ENCODE measurements around the gene RHEB.

DNA sequence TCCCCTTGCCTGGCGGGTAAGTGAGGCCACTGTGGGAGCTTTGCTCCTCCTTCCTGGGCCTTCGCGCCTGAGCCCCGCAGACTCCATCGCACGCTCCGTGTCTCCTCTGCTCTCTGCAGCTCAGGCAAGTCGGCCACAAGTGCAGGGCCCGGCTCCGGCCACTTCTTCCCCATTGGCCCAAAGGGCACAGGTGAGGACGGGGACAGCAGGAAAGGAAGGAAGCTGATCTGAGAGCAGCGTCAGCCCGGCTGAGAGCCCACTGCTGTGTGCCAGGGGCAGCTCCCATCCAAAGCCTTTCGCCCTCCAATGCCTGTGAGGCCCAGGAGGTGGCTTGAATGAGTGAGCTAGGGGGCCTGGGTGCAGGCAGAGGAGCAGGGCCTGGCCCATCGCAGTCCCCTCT, 33.7 kb upstream of the RHEB start:
- TF ChIP-seq, protein P1, sequence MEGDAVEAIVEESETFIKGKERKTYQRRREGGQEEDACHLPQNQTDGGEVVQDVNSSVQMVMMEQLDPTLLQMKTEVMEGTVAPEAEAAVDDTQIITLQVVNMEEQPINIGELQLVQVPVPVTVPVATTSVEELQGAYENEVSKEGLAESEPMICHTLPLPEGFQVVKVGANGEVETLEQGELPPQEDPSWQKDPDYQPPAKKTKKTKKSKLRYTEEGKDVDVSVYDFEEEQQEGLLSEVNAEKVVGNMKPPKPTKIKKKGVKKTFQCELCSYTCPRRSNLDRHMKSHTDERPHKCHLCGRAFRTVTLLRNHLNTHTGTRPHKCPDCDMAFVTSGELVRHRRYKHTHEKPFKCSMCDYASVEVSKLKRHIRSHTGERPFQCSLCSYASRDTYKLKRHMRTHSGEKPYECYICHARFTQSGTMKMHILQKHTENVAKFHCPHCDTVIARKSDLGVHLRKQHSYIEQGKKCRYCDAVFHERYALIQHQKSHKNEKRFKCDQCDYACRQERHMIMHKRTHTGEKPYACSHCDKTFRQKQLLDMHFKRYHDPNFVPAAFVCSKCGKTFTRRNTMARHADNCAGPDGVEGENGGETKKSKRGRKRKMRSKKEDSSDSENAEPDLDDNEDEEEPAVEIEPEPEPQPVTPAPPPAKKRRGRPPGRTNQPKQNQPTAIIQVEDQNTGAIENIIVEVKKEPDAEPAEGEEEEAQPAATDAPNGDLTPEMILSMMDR (conservative IDR thresholded peaks at IDR 0.05; ENCODE audit: low read length), result no peak
- no peak for TF ChIP-seq EZH2phosphoT487 (IDR thresholded peaks at IDR 0.05; ENCODE audit: borderline replicate concordance, low read depth, low read length)

Data from OCI-LY7 (cell line).